PC-9 (cell line): Measurements from ENCODE around the gene NPL.

Experiments
- EZH2 ChIP-seq: fragments of 200-600 bp; sonication (generic); IDR thresholded peaks from 2 replicates; pipeline ENCODE4 v1.8.0; 2017; ENCODE audit warnings: antibody characterized with exemption, low read depth
- TF ChIP-seq, protein P1 (sequence below): fragments of 200-600 bp; sonication (generic); conservative IDR thresholded peaks from 2 replicates; pipeline ENCODE4 v1.6.1; 2017; ENCODE audit warnings: mixed run types, antibody characterized with exemption, mild to moderate bottlenecking, moderate library complexity

DNA sequence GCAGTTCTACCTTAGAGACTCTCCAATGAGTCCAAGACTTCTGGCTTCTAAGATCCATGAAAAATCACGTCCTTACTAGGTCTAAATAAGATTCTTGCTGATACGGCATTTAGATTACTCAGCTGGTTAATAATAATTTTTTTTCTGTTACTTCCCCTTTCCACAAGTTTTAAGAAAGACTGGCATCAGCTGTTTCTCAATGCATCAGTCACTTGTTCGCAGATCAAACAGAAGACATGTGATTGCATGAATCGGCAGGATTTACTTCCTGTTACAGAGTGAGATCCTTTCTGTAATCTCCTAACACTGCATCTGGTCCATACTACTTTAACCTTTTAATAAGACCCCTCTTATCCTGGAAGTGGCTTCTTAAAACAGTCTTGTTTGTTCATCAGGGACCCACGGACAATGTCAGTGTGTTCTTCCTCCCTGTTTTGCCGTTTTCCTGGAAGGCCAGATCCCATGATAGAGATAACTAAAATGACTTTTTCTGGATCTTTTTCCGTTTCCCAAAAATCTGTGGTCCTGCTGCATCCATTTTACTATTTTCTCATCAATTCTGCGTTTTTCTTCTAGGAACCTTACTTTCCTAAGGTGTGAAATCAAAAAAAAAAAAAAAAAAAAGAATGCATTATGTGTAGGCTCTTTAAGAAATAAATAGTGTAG, 6.1 kb downstream of the NPL start:
- TF ChIP-seq, protein P1, sequence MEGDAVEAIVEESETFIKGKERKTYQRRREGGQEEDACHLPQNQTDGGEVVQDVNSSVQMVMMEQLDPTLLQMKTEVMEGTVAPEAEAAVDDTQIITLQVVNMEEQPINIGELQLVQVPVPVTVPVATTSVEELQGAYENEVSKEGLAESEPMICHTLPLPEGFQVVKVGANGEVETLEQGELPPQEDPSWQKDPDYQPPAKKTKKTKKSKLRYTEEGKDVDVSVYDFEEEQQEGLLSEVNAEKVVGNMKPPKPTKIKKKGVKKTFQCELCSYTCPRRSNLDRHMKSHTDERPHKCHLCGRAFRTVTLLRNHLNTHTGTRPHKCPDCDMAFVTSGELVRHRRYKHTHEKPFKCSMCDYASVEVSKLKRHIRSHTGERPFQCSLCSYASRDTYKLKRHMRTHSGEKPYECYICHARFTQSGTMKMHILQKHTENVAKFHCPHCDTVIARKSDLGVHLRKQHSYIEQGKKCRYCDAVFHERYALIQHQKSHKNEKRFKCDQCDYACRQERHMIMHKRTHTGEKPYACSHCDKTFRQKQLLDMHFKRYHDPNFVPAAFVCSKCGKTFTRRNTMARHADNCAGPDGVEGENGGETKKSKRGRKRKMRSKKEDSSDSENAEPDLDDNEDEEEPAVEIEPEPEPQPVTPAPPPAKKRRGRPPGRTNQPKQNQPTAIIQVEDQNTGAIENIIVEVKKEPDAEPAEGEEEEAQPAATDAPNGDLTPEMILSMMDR = no peak
- no peak for TF ChIP-seq EZH2
